Activated CD8-positive, alpha-beta T cell treated with anti-CD3 and anti-CD28 coated beads for 36 hours (primary cell): ENCODE measurements around the gene PTPRD. TPM values are rescaled to one million over a fixed set of nuclear protein-coding genes. Genes with fewer than 3 reads are reported as not detected.

Experiments used
- ATAC-seq: fragments of 200-7000 bp; cut with Tn5 transposase; one replicate; pipeline ENCODE4 v1.10.0; 2021; ENCODE audit warnings: mild to moderate bottlenecking, moderate library complexity
- CTCF ChIA-PET: fragments of 350-600 bp; sonication (Branson Sonifier 250); formaldehyde crosslinking; loops from one replicate; lab custom pipeline; 2021; ENCODE audit warnings: antibody characterized with exemption; lab: Charles Lee
- POLR2A ChIA-PET: fragments of 350-600 bp; sonication (Branson Sonifier 250); formaldehyde crosslinking; loops from one replicate; lab custom pipeline; 2021; ENCODE audit warnings: antibody characterized with exemption; lab: Charles Lee
- DNase-seq: peaks from one replicate; pipeline ENCODE4 v3.0.0-alpha.2; 2020
- H3K27ac Mint-ChIP-seq: one replicate; pipeline ENCODE4 v1.8.0; 2021; ENCODE audit warnings: mild to moderate bottlenecking, mixed read lengths
- H3K27me3 Mint-ChIP-seq: one replicate; pipeline ENCODE4 v1.8.0; 2021; ENCODE audit warnings: mixed read lengths
- H3K36me3 Mint-ChIP-seq: one replicate; pipeline ENCODE4 v1.8.0; 2021; ENCODE audit warnings: low read depth, mixed read lengths
- H3K4me1 Mint-ChIP-seq: one replicate; pipeline ENCODE4 v1.8.0; 2021; ENCODE audit warnings: low read depth, mixed read lengths
- H3K4me3 Mint-ChIP-seq: one replicate; pipeline ENCODE4 v1.8.0; 2021; ENCODE audit warnings: mild to moderate bottlenecking, moderate library complexity, mixed read lengths
- H3K9me3 Mint-ChIP-seq: one replicate; pipeline ENCODE4 v1.8.0; 2021; ENCODE audit warnings: mixed read lengths
- intact Hi-C: fragments of 100-400 bp; cut with micrococcal nuclease; formaldehyde crosslinking; loops from one replicate; pipeline ENCODE4 v1.10.0; 2022
- total RNA-seq, 2 experiments: library from RNA; stranded (reverse); gene quantifications; one replicate each; pipeline ENCODE4 v1.2.3, GENCODE V29; 2021
- TF ChIP-seq, protein P1 (sequence below): fragments of 200-600 bp; IDR thresholded peaks from one replicate; pipeline ENCODE4 v1.8.0; 2022; ENCODE audit warnings: antibody characterized with exemption, mild to moderate bottlenecking

PTPRD gene
- total RNA-seq, 2 experiments from 2014 or later, result not detected

DNA sequence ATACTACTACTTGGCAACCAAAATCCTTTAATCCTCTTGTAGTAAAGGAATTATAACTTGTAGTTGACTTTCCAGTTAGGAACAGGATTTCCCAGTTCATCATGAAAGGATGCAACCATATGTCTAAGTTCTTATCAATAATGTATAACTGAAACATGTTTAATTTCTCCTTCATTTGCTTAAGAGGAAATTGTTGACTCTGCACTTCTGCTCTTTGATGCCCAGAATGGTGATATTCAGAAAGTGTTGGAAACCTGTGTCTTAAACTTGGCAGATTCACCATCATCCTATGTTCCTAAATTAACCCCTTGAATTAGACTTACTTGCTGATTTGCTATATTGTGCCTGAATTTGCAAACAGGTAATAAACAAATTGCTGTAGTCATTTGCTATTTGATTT is 201.5 kb downstream of the PTPRD start:
- ATAC-seq, result no peak
- H3K27me3 Mint-ChIP-seq, result no peaks in the 10 kb centered on the region
- H3K4me1 Mint-ChIP-seq, result no peaks in the 10 kb centered on the region
- no peak overlapping the region for H3K27ac Mint-ChIP-seq
- no peak for DNase-seq
- ChIA-PET CTCF (no interaction called here), POLR2A (no interaction called here)
- TF ChIP-seq, protein P1, sequence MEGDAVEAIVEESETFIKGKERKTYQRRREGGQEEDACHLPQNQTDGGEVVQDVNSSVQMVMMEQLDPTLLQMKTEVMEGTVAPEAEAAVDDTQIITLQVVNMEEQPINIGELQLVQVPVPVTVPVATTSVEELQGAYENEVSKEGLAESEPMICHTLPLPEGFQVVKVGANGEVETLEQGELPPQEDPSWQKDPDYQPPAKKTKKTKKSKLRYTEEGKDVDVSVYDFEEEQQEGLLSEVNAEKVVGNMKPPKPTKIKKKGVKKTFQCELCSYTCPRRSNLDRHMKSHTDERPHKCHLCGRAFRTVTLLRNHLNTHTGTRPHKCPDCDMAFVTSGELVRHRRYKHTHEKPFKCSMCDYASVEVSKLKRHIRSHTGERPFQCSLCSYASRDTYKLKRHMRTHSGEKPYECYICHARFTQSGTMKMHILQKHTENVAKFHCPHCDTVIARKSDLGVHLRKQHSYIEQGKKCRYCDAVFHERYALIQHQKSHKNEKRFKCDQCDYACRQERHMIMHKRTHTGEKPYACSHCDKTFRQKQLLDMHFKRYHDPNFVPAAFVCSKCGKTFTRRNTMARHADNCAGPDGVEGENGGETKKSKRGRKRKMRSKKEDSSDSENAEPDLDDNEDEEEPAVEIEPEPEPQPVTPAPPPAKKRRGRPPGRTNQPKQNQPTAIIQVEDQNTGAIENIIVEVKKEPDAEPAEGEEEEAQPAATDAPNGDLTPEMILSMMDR, result no peak
- no peaks in the 10 kb centered on the region for H3K36me3 Mint-ChIP-seq
- intact Hi-C loops, result no loop called here
- peaks cover 4% of the 10 kb centered on the region for H3K9me3 Mint-ChIP-seq
- no peak overlapping the region for H3K4me3 Mint-ChIP-seq

DNA sequence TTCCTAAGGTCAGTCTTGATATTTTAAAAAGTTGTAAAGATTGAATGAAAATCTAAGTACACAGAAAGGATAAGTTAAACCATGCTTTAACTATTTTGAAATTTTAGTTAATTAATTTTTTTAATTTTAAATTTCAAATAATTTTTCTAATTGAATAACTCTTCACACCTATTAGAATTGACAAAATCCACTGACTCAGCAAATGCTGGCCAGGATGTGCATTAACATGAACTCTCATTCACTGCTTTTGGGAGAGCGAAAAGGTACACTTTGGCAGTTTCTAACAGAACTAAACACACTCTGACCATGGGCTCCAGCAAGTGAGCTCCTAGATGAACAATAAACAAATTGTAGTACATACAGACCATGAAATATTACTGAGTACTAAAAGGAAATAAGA is 209.5 kb downstream of the PTPRD start:
- DNase-seq, result no peak
- H3K4me1 Mint-ChIP-seq, result no peaks in the 10 kb centered on the region
- intact Hi-C loops, result no loop called here
- ChIA-PET CTCF (no interaction called here), POLR2A (no interaction called here)
- no peaks in the 10 kb centered on the region for H3K27me3 Mint-ChIP-seq
- H3K4me3 Mint-ChIP-seq, result no peak overlapping the region
- H3K9me3 Mint-ChIP-seq, result no peaks in the 10 kb centered on the region
- H3K36me3 Mint-ChIP-seq, result no peaks in the 10 kb centered on the region
- no peak for ATAC-seq
- TF ChIP-seq, protein P1, result no peak
- H3K27ac Mint-ChIP-seq, result no peak overlapping the region

DNA sequence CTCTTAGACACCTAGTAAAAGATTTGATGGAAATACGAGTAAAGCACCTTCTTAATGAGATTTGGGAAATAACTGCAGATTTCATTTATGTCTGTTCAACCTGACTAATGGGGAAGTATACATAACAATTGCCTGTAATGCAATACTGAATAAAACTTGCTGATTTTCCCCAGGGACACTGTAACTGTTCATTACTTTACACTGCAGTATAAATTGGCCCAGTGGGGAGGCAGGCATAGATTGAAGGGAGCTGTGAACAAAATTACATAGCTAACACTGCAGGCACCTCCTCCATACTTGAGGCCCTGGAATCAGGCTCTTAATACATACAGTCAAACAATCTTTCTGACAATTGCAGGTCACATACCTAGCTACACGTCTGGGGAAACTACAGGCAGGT is 216.2 kb downstream of the PTPRD start:
- TF ChIP-seq, protein P1, result no peak
- H3K4me3 Mint-ChIP-seq, result no peak overlapping the region
- ChIA-PET CTCF (no interaction called here), POLR2A (no interaction called here)
- intact Hi-C loops, result no loop called here
- H3K27ac Mint-ChIP-seq, result no peak overlapping the region
- peaks cover 4% of the 10 kb centered on the region for H3K9me3 Mint-ChIP-seq
- no peaks in the 10 kb centered on the region for H3K4me1 Mint-ChIP-seq
- H3K36me3 Mint-ChIP-seq, result no peaks in the 10 kb centered on the region
- no peak for DNase-seq
- ATAC-seq, result no peak
- H3K27me3 Mint-ChIP-seq, result no peaks in the 10 kb centered on the region

DNA sequence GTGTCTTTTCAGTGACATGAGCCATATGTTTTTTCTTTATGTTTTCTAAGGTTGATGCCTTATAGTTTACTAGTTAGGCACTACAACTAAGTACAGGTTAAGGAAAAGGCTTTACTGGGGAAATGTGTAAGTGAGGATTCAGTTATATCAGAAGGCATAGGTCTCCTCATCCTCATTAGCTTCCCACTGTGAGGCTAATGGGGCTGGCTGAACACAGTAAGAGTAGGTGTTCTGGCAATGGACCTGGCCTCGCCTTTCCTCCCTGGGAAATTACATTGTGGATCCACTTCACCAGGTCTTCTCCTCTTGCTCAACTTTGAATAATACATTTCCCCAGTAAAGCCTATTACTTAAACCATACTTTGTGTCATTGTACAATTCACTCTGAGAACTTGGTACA is 225.5 kb downstream of the PTPRD start:
- peaks cover 4% of the 10 kb centered on the region for H3K9me3 Mint-ChIP-seq
- intact Hi-C loops, result no loop called here
- ChIA-PET CTCF (no interaction called here), POLR2A (no interaction called here)
- DNase-seq (no peak), ATAC-seq (no peak)
- H3K27ac Mint-ChIP-seq, result no peak overlapping the region
- no peak overlapping the region for H3K4me3 Mint-ChIP-seq
- TF ChIP-seq, protein P1, result no peak
- H3K27me3 Mint-ChIP-seq, result no peaks in the 10 kb centered on the region
- no peaks in the 10 kb centered on the region for H3K4me1 Mint-ChIP-seq
- no peaks in the 10 kb centered on the region for H3K36me3 Mint-ChIP-seq

DNA sequence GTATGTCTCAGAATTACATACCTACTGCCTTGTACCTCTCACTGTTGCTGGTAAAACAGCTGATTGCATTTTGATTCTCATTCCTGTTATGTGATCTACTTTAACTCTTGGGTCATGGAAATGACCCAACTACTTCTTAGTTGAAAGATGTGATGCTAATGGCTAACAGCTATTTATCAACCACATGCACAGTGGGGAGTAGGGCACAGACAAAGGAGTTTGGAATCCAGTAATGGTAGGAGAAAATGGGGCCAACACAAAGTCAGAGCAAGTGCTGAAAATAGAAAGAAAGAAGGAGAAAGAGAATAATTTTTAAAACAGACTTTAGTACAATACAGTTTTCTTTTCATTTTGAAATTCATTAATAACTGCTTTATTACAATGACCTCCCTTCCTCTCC is 241.0 kb downstream of the PTPRD start:
- POLR2A ChIA-PET, result no interaction called here
- H3K36me3 Mint-ChIP-seq, result no peaks in the 10 kb centered on the region
- no peak for DNase-seq
- H3K4me1 Mint-ChIP-seq, result no peaks in the 10 kb centered on the region
- intact Hi-C loops, result no loop called here
- TF ChIP-seq, protein P1, result no peak
- H3K4me3 Mint-ChIP-seq, result no peak overlapping the region
- ATAC-seq, result no peak
- CTCF ChIA-PET, result no interaction called here
- H3K27me3 Mint-ChIP-seq, result no peaks in the 10 kb centered on the region
- H3K9me3 Mint-ChIP-seq, result peaks cover 7% of the 10 kb centered on the region
- H3K27ac Mint-ChIP-seq, result no peak overlapping the region
